ENCODE measurements around the gene RASA3. TPM values are rescaled to one million over a fixed set of nuclear protein-coding genes. Genes with fewer than 3 reads are reported as not detected.
"Not testable (repeated sequence)": the region's sequence is repeated elsewhere in the genome, so short reads cannot be mapped to it uniquely, and the experiment has no call there.

The RASA3 gene
- total RNA-seq, 1 donor from 2014 or later: 25.4 TPM

DNA sequence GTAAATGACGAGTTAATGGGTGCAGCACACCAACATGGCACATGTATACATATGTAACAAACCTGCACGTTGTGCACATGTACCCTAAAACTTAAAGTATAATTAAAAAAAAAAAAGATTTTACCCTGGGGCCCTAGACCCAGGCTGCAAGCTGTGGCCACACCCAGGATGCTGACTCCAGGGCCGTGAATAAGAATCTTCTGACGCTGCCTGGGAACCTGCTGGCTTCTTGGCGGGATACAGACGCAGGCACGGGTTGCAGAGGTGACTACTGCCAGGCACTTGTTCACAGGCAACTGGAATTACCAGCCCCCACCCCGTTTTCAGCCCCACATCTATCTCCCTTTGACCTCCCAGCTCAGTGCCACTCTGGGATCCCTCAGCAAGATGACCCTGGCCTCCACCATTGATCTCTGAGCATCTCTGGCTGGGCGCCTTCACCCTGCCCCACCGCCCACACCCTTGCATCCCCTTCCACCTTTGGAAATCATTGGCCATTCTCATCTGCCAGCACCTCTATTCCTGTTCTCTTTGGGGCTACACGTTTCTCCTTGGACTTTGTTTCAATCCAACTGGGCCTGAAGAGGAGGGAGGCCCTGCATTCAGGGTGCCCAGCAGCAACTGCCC is 25.6 kb upstream of the RASA3 start:
- no peak for DNase-seq (ENCODE audit: low read depth in 2 of 2)

DNA sequence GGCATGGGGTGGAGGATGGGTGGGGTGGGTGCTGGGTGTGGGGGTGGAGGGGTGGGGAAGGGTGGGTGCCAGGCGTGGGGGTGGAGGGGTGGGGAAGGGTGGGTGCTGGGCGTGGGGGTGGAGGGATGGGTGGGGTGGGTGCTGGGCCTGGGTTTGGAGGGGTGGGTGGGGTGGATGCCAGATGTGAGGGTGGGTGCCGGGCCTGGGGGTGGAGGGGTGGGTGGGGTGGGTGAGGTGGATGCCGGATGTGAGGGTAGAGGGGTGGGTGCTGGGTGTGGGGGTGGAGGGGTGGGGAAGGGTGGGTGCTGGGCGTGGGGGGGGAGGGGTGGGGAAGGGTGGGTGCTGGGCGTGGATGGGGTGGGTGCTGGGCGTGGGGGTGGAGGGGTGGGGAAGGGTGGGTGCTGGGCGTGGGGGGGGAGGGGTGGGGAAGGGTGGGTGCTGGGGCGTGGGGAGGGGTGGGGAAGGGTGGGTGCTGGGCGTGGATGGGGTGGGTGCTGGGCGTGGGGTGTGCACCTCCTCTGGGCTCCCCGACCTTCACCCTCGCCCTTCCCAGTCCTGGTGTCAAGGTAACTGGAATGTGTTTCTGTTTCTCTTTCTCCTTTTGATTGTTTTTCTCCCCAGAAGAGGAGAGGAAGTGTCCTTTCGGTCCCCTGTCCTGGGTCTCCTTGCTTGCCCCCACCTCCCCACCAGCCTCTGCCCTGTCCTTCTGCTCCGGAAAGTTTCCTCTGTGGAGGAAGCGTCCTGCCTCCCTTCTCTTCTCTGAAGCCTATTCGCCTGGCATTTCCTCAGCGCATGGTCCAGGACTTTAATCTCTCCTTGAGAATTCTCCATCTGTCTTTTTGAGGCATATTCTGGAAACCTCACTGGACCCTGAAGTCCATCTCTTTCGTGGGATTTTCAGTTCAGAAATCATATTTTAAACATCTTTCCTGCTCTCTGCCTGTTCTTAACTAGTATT is 23.8 kb upstream of the RASA3 start:
- no peak for DNase-seq (ENCODE audit: low read depth in 2 of 2)

DNA sequence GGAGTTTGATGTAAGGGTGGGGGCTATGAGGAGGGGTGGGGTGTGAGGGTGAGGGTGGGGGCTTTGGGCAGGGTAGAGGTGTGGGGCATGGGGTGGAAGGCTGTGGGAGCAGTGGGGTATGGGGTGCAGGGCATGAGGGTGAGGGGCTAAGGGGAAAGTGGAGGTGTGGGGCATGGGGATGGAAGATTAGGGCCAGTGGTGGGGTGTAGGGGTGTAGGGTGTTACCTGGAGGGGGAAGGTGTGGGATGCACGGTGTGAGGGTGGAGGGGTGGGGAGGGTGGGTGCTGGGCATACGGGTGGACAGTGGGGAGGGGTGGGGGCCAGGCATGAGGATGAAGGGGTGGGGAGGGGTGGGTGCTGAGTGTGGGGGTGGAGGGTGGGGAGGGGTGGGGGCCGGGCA is 22.9 kb upstream of the RASA3 start:
- DNase-seq (ENCODE audit: low read depth in 2 of 2): no peak

DNA sequence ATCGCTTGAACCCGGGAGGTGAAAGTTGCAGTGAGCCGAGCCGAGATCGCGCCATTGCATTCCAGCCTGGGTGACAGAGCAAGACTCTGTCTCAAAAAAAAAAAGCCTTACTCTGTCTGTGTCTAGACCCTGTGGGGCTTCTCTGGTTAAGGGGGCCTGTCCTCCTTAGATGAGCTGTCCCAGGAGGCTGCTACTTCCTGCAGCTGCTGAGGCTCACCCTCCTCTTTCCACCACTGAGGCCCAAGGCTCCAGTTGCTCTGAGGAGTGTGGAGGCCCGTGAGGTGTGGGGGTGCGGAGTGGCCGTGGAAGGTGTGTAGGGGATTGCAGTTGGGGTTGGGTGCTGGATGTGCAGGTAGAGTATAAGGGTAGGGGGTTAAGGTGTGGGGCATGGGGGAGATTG is 22.1 kb upstream of the RASA3 start:
- no peak for DNase-seq (ENCODE audit: low read depth in 2 of 2)

DNA sequence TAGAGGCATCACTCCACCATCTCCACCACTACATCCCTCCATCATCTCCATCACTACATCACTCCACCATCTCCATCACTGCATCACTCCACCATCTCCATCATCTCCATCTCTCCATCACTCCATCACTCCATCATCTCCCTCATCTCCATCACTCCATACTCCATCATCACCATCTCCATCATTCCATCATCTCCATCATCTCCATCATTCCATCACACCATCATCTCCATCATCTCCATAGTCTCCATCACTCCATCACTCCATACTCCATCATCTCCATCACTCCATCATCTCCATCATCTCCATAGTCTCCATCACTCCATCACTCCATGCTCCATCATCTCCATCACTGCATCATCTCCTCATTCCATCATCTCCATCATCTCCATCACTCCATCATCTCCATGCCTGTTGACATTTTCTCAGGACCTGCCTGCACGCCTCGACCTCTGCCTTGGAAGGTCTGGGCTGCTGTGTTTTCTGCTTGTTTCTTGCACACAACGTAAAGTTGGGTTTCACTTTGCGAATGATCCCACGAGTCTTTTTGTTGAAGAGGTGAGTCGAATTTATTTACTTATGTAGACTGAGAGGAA is 21.2 kb upstream of the RASA3 start:
- no peak for DNase-seq (ENCODE audit: low read depth in 2 of 2)

DNA sequence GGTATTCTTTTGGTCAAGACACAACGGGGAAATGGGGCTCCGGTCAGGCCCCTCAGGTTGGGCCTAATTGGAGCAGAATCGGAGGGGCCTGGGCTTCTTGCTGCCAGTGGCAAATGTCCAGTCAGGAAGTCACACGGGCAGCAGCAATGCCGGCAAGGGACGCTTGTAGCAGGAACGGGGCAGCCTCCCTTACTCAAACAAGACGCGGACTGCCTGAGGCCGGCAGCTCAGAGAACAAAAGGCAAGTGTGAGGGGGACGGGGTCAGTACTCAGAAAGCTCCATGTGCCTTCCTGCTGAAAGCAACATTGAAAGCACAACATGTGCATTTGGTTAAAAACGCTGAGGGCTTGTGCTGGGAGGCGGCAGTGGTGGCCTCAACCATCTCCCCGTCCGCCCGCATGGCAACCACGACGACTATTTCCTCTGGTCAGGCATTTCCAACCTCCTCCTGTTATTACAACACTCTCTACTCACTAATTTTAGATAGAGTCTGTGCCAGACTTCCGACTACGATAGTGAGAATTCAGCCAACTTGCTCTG is 20.5 kb upstream of the RASA3 start:
- DNase-seq (ENCODE audit: low read depth in 2 of 2): peak in 1 of 2 donors; percentile 55

DNA sequence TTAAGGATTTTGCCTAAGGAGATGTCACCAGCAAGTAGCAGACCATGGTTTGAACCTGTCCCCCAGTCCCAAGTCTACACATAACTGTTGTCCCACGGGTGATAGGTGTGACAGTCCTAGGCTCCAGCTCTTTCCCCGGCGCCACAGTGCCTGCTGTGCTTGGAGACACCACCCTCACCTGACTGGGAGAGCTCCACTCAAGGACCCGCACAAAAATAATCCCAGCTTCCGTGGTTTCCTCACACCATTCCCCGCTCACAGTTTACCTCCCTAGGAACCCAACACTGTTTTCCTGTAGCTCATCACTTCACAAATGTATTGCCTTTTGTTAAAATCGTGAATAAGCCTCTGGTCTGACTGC is 19.8 kb upstream of the RASA3 start:
- DNase-seq (ENCODE audit: low read depth in 2 of 2): no peak

DNA sequence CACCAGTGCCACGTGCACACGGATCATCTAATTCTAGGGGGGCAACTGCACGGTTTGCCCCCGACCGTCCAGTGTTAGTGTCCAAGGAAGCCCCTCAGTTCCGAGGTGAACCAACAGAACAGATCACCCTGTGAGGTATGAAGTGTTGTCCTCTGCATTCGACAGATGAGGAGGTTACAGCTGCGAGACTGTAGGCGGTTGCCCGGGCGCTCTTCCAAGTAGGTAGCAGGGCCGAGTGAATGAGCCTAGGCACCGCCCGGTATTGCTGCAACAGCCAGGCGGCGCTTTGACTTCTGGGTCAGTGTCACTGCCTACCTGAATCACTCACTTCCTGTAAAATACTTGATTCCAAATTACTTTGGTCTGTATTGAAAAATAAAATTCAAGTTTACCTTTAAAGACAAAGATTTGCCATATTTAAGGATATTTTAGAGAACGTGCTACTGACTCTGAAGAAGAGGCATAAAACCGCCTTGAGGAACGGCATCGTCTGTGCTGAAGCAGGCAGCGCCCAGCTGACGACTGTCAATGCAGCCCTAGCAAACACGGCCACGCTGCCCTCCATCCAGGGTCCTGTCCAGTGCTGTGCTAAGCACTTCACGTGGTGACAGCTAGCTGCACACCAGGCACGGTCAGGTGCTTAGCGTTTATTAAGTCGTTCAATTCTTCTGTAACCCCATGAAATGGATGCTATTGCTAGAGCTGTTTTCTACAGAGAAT is 19.3 kb upstream of the RASA3 start:
- no peak for DNase-seq (ENCODE audit: low read depth in 2 of 2)

DNA sequence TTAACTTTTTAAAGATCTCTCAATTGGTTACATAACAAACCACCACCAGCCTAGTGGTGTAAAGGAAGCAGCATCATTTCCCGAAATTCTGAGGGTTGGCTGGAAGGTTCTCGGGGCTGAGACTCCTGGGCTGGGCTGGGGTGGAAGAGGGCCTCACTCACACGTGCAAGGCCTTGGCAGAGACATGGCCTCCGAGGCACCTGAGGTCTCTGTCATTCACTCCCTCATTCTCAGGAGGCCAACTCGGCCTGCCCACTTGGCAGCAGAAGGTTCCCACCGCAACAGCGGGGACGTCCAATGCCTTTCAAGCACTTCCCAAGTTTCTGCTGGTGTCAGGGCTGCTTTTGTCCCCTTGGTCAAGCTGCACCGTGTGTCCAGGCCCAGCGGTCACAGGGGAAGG is 18.6 kb upstream of the RASA3 start:
- no peak for DNase-seq (ENCODE audit: low read depth in 2 of 2)

DNA sequence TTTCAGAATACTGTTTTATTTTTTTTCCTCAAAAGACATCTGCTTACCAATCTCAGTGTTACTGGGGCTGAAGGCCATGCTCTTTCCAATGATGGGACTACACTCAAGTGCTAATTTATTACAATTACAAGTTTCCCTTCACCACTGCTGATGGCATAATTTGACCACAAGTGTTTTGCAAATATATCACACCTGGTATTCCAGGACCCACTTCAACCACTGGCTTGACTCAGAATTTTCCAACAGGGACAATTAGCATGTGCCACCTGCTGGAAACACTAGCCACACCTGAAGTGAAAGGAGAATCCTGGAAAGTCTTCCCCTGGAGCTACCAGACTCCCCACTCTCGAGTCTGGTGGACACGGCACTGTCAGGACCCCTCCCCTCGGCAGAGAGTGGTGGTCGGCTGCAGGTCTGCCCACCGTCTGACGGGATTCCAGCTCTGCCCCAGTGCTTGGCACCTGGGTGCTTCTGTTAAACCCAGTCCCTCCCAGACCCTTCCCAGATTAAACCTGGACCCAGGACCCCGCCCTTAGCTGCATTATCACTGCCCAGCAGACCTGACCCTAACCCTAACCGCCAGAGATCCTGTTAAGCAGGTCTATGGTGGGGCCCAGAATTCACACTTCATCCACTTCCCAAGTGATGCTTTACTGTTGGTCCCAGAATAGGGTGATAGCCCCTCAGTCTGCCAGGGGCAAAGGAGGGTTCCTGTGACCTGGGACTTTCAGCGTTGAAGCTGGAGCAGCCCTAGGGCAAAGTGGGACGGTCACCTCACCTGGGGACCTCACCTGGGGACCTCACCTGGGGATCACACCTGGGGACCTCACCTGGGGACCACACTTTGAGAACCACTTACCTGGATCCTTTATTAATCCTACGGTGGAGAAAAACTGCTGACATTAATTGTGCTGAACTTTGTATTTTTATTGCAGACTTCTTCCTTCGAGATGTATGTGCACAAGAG is 17.6 kb upstream of the RASA3 start:
- no peak for DNase-seq (ENCODE audit: low read depth in 2 of 2)

DNA sequence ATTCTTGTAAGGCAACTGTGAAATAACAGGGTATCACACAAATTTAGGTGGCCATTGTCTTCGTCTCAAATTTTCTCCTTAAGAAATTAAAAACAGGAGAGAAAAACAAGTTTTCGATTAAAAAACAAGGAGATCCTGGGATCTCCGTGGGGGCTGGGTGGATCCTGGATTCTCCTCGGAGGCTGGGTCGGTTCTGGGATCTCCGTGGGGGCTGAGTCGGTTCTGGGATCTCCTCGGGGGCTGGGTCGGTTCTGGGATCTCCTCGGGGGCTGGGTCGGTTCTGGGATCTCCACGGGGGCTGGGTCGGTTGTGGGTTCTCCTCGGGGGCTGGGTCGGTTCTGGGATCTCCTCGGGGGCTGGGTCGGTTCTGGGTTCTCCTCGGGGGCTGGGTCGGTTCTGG is 16.5 kb upstream of the RASA3 start:
- DNase-seq (ENCODE audit: low read depth in 2 of 2): not testable (repeated sequence)

DNA sequence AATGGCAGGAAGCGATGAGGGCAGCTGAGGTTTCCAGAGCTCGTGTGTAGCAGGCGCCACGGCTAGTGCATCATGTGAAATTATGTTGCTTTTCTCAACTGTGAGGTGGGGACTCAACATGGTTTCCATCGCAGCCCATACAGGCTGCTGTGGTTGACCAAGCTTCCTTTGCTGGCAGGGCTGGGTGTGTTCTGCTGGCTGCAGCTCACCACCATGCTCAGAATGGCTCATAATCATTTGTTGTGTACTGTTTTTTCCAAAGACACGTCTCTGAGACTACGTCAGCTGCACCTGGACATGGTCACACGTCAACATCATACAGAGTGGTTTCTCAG is 16.1 kb upstream of the RASA3 start:
- no peak for DNase-seq (ENCODE audit: low read depth in 2 of 2)

DNA sequence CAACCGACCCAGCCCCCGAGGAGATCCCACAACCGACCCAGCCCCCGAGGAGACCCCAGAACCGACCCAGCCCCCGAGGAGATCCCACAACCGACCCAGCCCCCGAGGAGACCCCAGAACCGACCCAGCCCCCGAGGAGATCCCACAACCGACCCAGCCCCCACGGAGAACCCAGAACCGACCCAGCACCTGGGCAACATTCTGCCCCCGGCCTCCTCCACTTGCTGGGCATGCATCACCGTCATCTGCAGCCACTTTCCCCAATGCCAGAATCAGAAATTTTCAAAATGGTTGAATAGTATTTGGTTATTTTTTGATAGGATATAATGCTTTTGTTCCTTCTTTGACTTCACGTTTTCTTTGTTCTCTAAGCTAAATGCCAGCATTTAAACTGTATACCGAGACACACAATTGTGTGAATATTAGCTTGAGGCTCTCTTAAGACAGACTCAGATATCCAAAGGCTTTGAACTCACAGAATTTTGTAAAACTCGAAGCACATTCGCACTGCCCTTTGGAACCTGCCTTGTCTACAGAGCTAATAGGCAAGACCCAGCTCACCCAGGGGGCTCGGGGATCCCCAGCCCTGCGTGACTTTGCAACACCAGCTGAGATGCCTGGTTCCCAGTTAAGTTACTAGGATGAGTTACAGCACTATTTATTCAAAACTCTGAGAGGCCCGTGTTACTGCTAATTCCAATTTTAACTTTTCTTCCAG is 15.5 kb upstream of the RASA3 start:
- DNase-seq (ENCODE audit: low read depth in 2 of 2): no peak

DNA sequence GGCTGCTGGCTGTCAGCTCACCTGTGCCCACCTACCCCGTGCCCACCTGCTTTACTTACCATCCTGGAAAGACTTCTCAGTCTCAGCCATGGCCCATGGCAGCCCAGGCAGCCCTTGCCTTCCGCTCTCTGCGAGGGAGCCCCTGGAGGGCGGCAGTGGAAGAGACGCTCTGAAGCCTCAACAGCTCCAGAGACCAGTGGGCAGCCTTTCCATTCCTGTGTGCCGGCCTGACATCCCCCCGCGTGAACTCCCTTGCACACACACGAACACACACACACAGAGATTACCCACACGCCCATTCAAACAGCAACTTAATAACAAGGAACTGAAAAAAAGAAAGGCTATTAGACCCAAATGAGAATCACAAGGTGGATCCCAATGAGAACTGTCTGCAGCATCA is 14.2 kb upstream of the RASA3 start:
- DNase-seq (ENCODE audit: low read depth in 2 of 2): no peak

DNA sequence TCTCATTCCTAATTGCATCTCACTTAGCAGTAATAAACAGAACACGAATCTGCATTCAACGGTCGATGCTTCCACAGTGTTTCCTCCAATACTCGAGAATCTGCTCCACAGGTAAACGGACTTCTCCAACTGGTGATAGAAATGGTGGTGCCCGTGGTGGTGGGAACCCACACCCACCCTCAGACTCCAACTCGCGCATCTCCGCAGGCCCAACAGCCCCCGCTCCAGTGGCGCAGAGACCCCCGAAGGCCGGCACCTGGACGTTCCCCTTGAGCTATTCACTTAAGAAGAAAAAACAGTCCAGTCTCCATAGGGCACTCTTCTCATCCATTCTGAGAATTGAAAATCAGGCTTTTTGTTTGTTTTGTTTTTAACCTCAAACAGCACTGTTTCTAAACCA is 13.8 kb upstream of the RASA3 start:
- DNase-seq (ENCODE audit: low read depth in 2 of 2): no peak

DNA sequence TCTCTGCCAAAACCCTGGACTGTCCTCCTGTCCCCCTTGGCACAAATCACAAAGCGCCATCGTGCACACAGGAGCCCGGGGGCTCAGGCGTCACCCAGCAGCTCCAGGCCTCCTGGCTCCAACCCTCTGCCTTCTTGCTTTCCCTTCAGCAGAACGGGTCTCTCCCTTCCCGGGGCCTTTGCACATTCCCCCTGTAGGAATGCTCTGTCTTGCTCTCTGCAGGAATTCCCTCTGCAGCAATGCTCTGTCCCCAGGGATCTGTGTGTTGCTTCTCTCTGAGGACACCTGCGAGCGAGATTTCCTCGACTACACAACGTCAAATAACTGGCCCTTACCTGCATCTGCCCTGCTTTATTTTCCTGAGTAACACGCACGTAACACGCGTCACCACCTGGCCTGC is 13.3 kb upstream of the RASA3 start:
- DNase-seq (ENCODE audit: low read depth in 2 of 2): no peak

DNA sequence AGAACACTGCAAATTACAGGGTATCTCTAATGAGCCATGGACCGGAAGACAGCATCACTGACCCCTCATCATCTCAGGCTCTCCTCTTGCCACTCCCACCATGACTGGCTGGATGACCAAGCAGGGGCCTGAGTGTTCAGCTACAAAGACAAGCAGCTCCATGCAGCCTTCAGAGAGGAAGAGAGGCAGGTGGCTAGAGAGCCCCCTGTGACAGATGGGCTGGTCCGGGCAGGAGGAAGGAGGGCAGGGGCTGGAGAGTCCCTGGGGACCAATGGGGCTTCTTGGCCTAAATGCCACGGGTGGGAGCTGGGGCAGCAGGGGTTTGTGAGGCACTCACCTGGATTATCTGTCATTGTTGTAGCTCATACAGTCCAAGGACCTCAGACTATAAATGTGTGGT is 12.8 kb upstream of the RASA3 start:
- DNase-seq (ENCODE audit: low read depth in 2 of 2): no peak

DNA sequence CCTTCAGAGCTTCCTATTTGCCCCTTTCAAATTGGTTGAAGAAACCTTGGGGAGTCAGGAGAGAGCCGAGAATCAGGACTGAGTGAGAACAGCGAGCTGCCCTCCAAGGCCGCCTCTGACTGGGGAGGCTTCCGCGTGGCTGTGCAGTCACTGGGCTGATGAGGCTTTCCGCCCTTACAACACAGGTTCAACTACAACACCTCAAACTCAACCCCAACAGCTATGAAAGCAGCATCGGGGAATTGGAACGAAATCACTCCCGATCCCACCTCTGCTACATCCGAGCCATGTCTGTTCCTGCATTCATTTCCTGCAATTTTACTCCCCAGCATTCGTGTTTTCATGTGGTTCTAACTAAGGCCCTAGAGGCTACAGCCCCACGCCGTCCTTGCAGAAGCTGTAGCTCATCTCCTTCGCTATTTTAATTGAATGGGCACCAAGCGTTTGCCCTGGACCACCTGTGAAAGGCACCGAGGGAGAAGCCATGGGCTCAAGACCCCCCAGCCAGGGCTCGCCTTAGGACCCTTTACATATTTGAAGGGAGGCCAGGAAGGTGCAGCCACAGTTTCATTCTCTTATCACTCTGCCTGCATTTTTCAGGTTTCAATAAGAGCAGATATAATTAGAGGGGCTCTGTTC is 12.3 kb upstream of the RASA3 start:
- DNase-seq (ENCODE audit: low read depth in 2 of 2): no peak

DNA sequence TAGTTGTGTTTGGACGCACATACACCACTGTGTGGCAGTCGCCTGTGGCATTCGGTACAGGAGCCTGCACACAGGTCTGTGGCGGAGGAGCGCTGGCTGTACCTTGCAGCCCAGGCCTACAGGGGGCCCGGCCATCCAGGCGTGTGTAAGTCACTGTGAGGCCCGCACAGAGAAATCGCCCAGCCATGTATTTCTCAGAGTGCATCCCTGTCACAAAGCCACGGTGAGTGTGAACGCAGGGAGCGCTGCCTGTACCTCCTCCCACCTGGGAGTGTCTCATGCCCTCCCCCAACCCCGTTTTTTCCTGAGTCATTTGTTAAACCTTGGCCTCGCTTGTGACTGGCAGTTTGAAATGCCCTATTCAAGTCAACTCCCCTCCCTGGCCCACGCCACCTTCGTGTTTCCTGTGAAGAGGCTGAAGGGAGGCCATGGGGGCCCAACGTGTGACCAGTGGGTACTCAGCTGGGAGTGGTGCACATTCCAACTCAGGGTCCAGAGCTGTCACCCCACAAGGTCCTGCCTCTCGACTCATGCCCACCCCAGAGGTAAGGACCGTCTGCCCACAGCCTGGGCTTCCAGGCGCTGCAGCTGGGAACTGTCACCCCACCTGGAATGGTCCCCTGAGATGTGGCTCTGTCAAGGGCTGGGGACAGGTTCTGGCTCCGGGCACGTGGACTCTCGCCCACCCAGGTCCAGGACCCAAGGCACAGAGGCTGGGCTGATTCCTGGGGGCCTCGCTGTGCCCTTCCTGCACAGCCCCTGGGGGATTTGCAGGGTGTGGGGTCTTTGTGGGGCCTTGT is 11.6 kb upstream of the RASA3 start:
- no peak for DNase-seq (ENCODE audit: low read depth in 2 of 2)

All from lung microvascular endothelial cell (primary cell).